Measurements from ENCODE around the gene MYL12A. TPM values are rescaled to one million over a fixed set of nuclear protein-coding genes. Genes with fewer than 3 reads are reported as not detected.

The MYL12A gene
- total and polyA plus RNA-seq, 2 experiments from 2014 or later = 206 to 502 TPM

DNA sequence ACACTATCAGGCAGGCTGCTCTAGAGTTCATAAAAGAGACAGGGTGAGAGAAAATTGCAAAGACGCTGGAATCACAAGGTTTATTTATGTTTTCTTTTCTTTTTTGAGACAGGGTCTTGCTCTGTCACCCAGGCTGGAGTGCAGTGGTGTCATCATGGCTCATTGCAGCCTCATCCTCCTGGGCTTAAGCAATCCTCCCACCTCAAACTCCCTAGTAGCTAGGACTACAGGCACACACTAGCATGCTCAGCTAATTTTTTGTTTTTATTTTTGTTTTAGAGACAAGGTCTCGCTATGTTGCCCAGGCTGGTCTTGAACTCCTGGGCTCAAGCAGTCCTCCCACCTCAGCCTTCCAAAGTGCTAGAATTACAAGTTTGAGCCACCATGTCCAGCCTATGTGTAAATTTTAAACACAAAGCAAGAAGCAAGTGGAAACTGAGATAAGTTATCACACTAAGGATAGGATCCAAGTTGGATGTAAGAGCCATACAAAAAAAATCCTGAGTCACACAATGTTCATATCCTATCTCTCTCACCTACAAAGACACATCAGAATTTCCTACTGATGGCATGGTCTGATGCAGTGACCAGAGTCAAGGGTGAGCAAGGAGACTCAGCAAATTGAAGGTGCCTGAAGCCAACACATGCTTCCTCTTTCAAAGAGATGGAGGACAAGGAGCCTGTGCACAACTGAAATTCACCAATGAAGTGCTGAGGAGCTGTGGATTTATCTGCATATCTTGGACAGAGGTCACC, 45.8 kb downstream of the MYL12A start:
- no peak overlapping the region for H3K27ac ChIP-seq (ENCODE audit: low read depth)

More for the DNA sequence above, 45.8 kb downstream of the MYL12A start:
- no peaks in the 10 kb centered on the region for H3K27me3 ChIP-seq (ENCODE audit: insufficient read depth)
- 0 out of 2 replicates have a peak, but pooled peaks cover 9% of the 10 kb centered on the region for H3K36me3 ChIP-seq (ENCODE audit: insufficient read depth)
- H3F3A ChIP-seq (replicated peaks; ENCODE audit: low read depth) = 0 out of 2 replicates have a peak, but pooled peaks cover 6% of the 10 kb centered on the region
- H3K9me2 ChIP-seq (ENCODE audit: insufficient read depth) = peaks cover 3% of the 10 kb centered on the region; the same call in 1 of the 2 replicates
- peaks cover 6% of the 10 kb centered on the region for H3K79me2 ChIP-seq (replicated peaks; ENCODE audit: insufficient read depth)
- Mint-ChIP-seq H3K4me3 (no peak overlapping the region), H3K27me3 (ENCODE audit: insufficient read depth, low read depth, poor library complexity) (peaks cover 7% of the 10 kb centered on the region), H3K4me1 (peaks cover 8% of the 10 kb centered on the region), H3K9me3 (peaks cover 82% of the 10 kb centered on the region), H3K27ac (no peak overlapping the region), H3K36me3 (ENCODE audit: low read depth) (peaks cover 78% of the 10 kb centered on the region)
- no peak overlapping the region for H2AFZ ChIP-seq
- TF ChIP-seq ZNF462 (CRISPR knock-in tag; IDR thresholded peaks at IDR 0.05) = no peak
- no peak for TF ChIP-seq EZH2 (IDR thresholded peaks at IDR 0.05; ENCODE audit: low read depth, unreplicated experiment)
- TF ChIP-seq EZH2phosphoT487 (IDR thresholded peaks at IDR 0.05; ENCODE audit: unreplicated experiment) = no peak
- no peak for TF ChIP-seq CREB1 (CRISPR knock-in tag; IDR thresholded peaks at IDR 0.05; ENCODE audit: low read depth)
- no peak for TF ChIP-seq POLR2AphosphoS5 (IDR thresholded peaks at IDR 0.05; ENCODE audit: low read depth)
- no peak for TF ChIP-seq STAT1 (IDR thresholded peaks at IDR 0.05; ENCODE audit: unreplicated experiment)
- no peak for TF ChIP-seq ZNF331 (CRISPR knock-in tag; IDR thresholded peaks at IDR 0.05; ENCODE audit: low read depth)
- no peak for TF ChIP-seq JUNB (IDR thresholded peaks at IDR 0.05; ENCODE audit: unreplicated experiment)
- TF ChIP-seq, protein P1, sequence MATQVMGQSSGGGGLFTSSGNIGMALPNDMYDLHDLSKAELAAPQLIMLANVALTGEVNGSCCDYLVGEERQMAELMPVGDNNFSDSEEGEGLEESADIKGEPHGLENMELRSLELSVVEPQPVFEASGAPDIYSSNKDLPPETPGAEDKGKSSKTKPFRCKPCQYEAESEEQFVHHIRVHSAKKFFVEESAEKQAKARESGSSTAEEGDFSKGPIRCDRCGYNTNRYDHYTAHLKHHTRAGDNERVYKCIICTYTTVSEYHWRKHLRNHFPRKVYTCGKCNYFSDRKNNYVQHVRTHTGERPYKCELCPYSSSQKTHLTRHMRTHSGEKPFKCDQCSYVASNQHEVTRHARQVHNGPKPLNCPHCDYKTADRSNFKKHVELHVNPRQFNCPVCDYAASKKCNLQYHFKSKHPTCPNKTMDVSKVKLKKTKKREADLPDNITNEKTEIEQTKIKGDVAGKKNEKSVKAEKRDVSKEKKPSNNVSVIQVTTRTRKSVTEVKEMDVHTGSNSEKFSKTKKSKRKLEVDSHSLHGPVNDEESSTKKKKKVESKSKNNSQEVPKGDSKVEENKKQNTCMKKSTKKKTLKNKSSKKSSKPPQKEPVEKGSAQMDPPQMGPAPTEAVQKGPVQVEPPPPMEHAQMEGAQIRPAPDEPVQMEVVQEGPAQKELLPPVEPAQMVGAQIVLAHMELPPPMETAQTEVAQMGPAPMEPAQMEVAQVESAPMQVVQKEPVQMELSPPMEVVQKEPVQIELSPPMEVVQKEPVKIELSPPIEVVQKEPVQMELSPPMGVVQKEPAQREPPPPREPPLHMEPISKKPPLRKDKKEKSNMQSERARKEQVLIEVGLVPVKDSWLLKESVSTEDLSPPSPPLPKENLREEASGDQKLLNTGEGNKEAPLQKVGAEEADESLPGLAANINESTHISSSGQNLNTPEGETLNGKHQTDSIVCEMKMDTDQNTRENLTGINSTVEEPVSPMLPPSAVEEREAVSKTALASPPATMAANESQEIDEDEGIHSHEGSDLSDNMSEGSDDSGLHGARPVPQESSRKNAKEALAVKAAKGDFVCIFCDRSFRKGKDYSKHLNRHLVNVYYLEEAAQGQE (IDR thresholded peaks at IDR 0.05; ENCODE audit: unreplicated experiment) = no peak
- no peak for TF ChIP-seq CTCF (conservative IDR thresholded peaks at IDR 0.05; ENCODE audit: low read depth in 2 of 2)
- TF ChIP-seq, protein P2, sequence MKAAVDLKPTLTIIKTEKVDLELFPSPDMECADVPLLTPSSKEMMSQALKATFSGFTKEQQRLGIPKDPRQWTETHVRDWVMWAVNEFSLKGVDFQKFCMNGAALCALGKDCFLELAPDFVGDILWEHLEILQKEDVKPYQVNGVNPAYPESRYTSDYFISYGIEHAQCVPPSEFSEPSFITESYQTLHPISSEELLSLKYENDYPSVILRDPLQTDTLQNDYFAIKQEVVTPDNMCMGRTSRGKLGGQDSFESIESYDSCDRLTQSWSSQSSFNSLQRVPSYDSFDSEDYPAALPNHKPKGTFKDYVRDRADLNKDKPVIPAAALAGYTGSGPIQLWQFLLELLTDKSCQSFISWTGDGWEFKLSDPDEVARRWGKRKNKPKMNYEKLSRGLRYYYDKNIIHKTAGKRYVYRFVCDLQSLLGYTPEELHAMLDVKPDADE (IDR thresholded peaks at IDR 0.05) = no peak
- no peak for TF ChIP-seq NANOG (IDR thresholded peaks at IDR 0.05; ENCODE audit: borderline replicate concordance)
- TF ChIP-seq ZNF114 (CRISPR knock-in tag; IDR thresholded peaks at IDR 0.05) = no peak
- DNase-seq (ENCODE audit: low spot score) (no peak), ATAC-seq (no peak)
- H3K4me2 ChIP-seq = no peak overlapping the region
- H3K4me3 ChIP-seq = no peak overlapping the region
- peaks cover 5% of the 10 kb centered on the region for H3K4me1 ChIP-seq (ENCODE audit: insufficient read depth)
- H4K20me1 ChIP-seq (replicated peaks; ENCODE audit: insufficient read depth) = no peaks in the 10 kb centered on the region
